Lung (tissue), 12 donors: ENCODE measurements around the gene COL11A1. TPM values are rescaled to one million over a fixed set of nuclear protein-coding genes. Genes with fewer than 3 reads are reported as not detected.

Source experiments
- ATAC-seq: fragments of 200-7000 bp; cut with Tn5 transposase; one replicate; pipeline ENCODE4 v1.9.1; 2020; ENCODE audit warnings: moderate number of reproducible peaks; ENCODE audit not compliant: insufficient read depth, low FRiP score
- DNase-seq, 3 donors: peaks; one replicate each; pipeline ENCODE4 v3.0.0-alpha.2; 2013 to 2017
- H3K27ac ChIP-seq, 2 donors: one replicate each; pipeline ENCODE4 v1.5.1; 2013; ENCODE audit warnings: mild to moderate bottlenecking in 2 of 2, moderate library complexity in 2 of 2, control low read depth in 1 of 2, inconsistent platforms in 1 of 2, low read depth in 1 of 2, low read length in 1 of 2
- H3K27me3 ChIP-seq, 3 donors: one replicate each; pipeline ENCODE4 v1.5.1; 2013; ENCODE audit warnings: low read length in 2 of 3; ENCODE audit not compliant: control insufficient read depth in 3 of 3, insufficient read depth in 3 of 3
- H3K36me3 ChIP-seq, 4 donors: one replicate each; pipeline ENCODE4 v1.5.1; 2013; ENCODE audit warnings: low read length in 4 of 4, mild to moderate bottlenecking in 1 of 4, moderate library complexity in 1 of 4; ENCODE audit not compliant: control insufficient read depth in 4 of 4, insufficient read depth in 4 of 4
- H3K4me1 ChIP-seq, 5 donors: one replicate each; pipeline ENCODE4 v1.5.1; 2013; ENCODE audit warnings: low read length in 5 of 5, mild to moderate bottlenecking in 2 of 5, moderate library complexity in 1 of 5; ENCODE audit not compliant: control insufficient read depth in 5 of 5, insufficient read depth in 5 of 5
- H3K4me3 ChIP-seq: one replicate; pipeline ENCODE4 v1.5.1; 2013; ENCODE audit warnings: mild to moderate bottlenecking, control low read depth, moderate library complexity
- H3K9ac ChIP-seq, 2 donors: one replicate each; pipeline ENCODE4 v1.5.1; 2013; ENCODE audit warnings: low read length in 2 of 2, control low read depth in 1 of 2; ENCODE audit not compliant: insufficient read depth in 1 of 2
- H3K9me3 ChIP-seq, 4 donors: one replicate each; pipeline ENCODE4 v1.5.1; 2013; ENCODE audit warnings: low read length in 3 of 4, mild to moderate bottlenecking in 1 of 4, moderate library complexity in 1 of 4; ENCODE audit not compliant: control insufficient read depth in 4 of 4, insufficient read depth in 3 of 4
- WGBS, 2 donors: extraction: QIAGEN DNeasy Blood & Tissue Kit; methylation state at CpG; one replicate each; pipeline ENCODE4 v1.1.7; 2013; 5-methylcytosine and 5-hydroxymethylcytosine counted together
- polyA plus RNA-seq, 2 donors: library from polyadenylated mRNA; stranded (reverse); fragments of 200-250 nt; gene quantifications; one replicate each; pipeline ENCODE4 v1.2.1, GENCODE V29; 2013
- total RNA-seq, 2 donors: library from RNA; depleted of rRNA in 1 of 2; stranded (reverse); fragments of >200 nt in 1 of 2; gene quantifications; one replicate each; pipeline ENCODE4 v1.2.1, GENCODE V29; 2014 to 2021
- TF ChIP-seq, protein P1 (sequence below): IDR thresholded peaks from 2 replicates; pipeline ENCODE4 v1.5.1; 2012; ENCODE audit warnings: mild to moderate bottlenecking; ENCODE audit errors: control extremely low read depth, extremely low read depth
- donor health status: control.
- donor health status: control.
- donor health status: Bipolar disorder and iron deficiency.
- donor health status: healthy.
- donor health status: DM: yes; HTN: yes; CAD: no.

The COL11A1 gene
- total and polyA plus RNA-seq, 4 donors: 0.33 to 7.5 (median 0.70) TPM

- Histone ChIP-seq H3K27me3 (no peaks in the 10 kb centered on the region), H3K36me3 (no peaks in the 10 kb centered on the region), H3K4me3 (no peak overlapping the region), H3K9me3 (peaks cover 0 to 9% (median 2%) of the 10 kb centered on the region in 4 donors), H3K4me1 (no peaks in the 10 kb centered on the region), H3K27ac (no peak overlapping the region), H3K9ac (no peak overlapping the region)
- no peak for ATAC-seq
- no peak for DNase-seq
- 83 to 93% methylated on average over 1 of the region's 1 CpG for WGBS, 2 donors
- TF ChIP-seq, protein P1, sequence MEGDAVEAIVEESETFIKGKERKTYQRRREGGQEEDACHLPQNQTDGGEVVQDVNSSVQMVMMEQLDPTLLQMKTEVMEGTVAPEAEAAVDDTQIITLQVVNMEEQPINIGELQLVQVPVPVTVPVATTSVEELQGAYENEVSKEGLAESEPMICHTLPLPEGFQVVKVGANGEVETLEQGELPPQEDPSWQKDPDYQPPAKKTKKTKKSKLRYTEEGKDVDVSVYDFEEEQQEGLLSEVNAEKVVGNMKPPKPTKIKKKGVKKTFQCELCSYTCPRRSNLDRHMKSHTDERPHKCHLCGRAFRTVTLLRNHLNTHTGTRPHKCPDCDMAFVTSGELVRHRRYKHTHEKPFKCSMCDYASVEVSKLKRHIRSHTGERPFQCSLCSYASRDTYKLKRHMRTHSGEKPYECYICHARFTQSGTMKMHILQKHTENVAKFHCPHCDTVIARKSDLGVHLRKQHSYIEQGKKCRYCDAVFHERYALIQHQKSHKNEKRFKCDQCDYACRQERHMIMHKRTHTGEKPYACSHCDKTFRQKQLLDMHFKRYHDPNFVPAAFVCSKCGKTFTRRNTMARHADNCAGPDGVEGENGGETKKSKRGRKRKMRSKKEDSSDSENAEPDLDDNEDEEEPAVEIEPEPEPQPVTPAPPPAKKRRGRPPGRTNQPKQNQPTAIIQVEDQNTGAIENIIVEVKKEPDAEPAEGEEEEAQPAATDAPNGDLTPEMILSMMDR: no peak
Observed at GRCh38 chr1:102872526-102872925, 235.8 kb downstream of the COL11A1 start.

- WGBS, 2 donors: 83% methylated on average over 4 of the region's 4 CpGs
- Histone ChIP-seq H3K4me1 (no peaks in the 10 kb centered on the region), H3K4me3 (no peak overlapping the region), H3K27ac (no peak overlapping the region), H3K27me3 (no peaks in the 10 kb centered on the region), H3K9ac (no peak overlapping the region), H3K36me3 (no peaks in the 10 kb centered on the region), H3K9me3 (peaks cover 0 to 9% (median 2%) of the 10 kb centered on the region in 4 donors)
- DNase-seq (no peak), ATAC-seq (no peak)
- TF ChIP-seq, protein P1: no peak
Observed at GRCh38 chr1:102872097-102872496, 236.2 kb downstream of the COL11A1 start.

- 51 to 53% methylated on average over 2 of the region's 2 CpGs for WGBS, 2 donors
- H3K4me1 ChIP-seq: no peaks in the 10 kb centered on the region
- peaks cover 0 to 2% (median under 1%) of the 10 kb centered on the region in 4 donors for H3K9me3 ChIP-seq
- H3K36me3 ChIP-seq: no peaks in the 10 kb centered on the region
- H3K9ac ChIP-seq: no peak overlapping the region
- no peaks in the 10 kb centered on the region for H3K27me3 ChIP-seq
- DNase-seq (no peak), ATAC-seq (no peak)
- TF ChIP-seq, protein P1: no peak
- H3K27ac ChIP-seq: no peak overlapping the region
- H3K4me3 ChIP-seq: no peak overlapping the region
Observed at GRCh38 chr1:102863704-102864103, 244.6 kb downstream of the COL11A1 start.

- DNase-seq: no peak
- 67 to 82% methylated on average over 3 of the region's 3 CpGs for WGBS, 2 donors
- Histone ChIP-seq H3K9me3 (peaks cover 0 to 1% (median under 1%) of the 10 kb centered on the region in 4 donors), H3K36me3 (no peaks in the 10 kb centered on the region), H3K27ac (no peak overlapping the region), H3K9ac (no peak overlapping the region), H3K4me1 (no peaks in the 10 kb centered on the region), H3K4me3 (no peak overlapping the region), H3K27me3 (no peaks in the 10 kb centered on the region)
- no peak for ATAC-seq
- TF ChIP-seq, protein P1: no peak
Observed at GRCh38 chr1:102861247-102861646, 247.1 kb downstream of the COL11A1 start.
